ENCODE data around the gene NCDN. TPM values are rescaled to one million over a fixed set of nuclear protein-coding genes. Genes with fewer than 3 reads are reported as not detected.

Gene NCDN
- total RNA-seq, 1 donor from 2014 or later: 24.5 TPM

GRCh38 chr1:35519432-35519831 is 38.2 kb upstream of the NCDN start:
- no peak for TF ChIP-seq CTCF (IDR thresholded peaks at IDR 0.05; ENCODE audit: insufficient read depth, low read length, poor library complexity, severe bottlenecking)
- Histone ChIP-seq H3K36me3 (ENCODE audit: control insufficient read depth, insufficient read depth, low read length) (no peaks in the 10 kb centered on the region), H3K4me3 (ENCODE audit: low read depth, low read length) (no peak overlapping the region), H3K27me3 (ENCODE audit: control insufficient read depth, insufficient read depth, low read length) (no peaks in the 10 kb centered on the region)
- no peak for DNase-seq (ENCODE audit: low read depth)

- DNase-seq (ENCODE audit: low read depth): no peak
- no peak overlapping the region for H3K4me3 ChIP-seq (ENCODE audit: low read depth, low read length)
- no peak for TF ChIP-seq CTCF (IDR thresholded peaks at IDR 0.05; ENCODE audit: insufficient read depth, low read length, poor library complexity, severe bottlenecking)
- H3K36me3 ChIP-seq (ENCODE audit: control insufficient read depth, insufficient read depth, low read length): no peaks in the 10 kb centered on the region
- no peaks in the 10 kb centered on the region for H3K27me3 ChIP-seq (ENCODE audit: control insufficient read depth, insufficient read depth, low read length)
These were observed 33.5 kb upstream of the NCDN start for GRCh38 chr1:35524106-35524505.

GRCh38 chr1:35530168-35530567 is 27.4 kb upstream of the NCDN start:
- peaks cover 4% of the 10 kb centered on the region for H3K36me3 ChIP-seq (ENCODE audit: control insufficient read depth, insufficient read depth, low read length)
- no peak for TF ChIP-seq CTCF (IDR thresholded peaks at IDR 0.05; ENCODE audit: insufficient read depth, low read length, poor library complexity, severe bottlenecking)
- H3K4me3 ChIP-seq (ENCODE audit: low read depth, low read length): no peak overlapping the region
- DNase-seq (ENCODE audit: low read depth): no peak
- no peaks in the 10 kb centered on the region for H3K27me3 ChIP-seq (ENCODE audit: control insufficient read depth, insufficient read depth, low read length)

- TF ChIP-seq CTCF (IDR thresholded peaks at IDR 0.05; ENCODE audit: insufficient read depth, low read length, poor library complexity, severe bottlenecking): no peak
- no peak overlapping the region for H3K4me3 ChIP-seq (ENCODE audit: low read depth, low read length)
- no peaks in the 10 kb centered on the region for H3K27me3 ChIP-seq (ENCODE audit: control insufficient read depth, insufficient read depth, low read length)
- DNase-seq (ENCODE audit: low read depth): no peak
- H3K36me3 ChIP-seq (ENCODE audit: control insufficient read depth, insufficient read depth, low read length): peaks cover 4% of the 10 kb centered on the region
These were observed 26.7 kb upstream of the NCDN start for GRCh38 chr1:35530946-35531345.

GRCh38 chr1:35531368-35531767 is 26.2 kb upstream of the NCDN start:
- DNase-seq (ENCODE audit: low read depth): no peak
- Histone ChIP-seq H3K4me3 (ENCODE audit: low read depth, low read length) (no peak overlapping the region), H3K36me3 (ENCODE audit: control insufficient read depth, insufficient read depth, low read length) (peaks cover 4% of the 10 kb centered on the region), H3K27me3 (ENCODE audit: control insufficient read depth, insufficient read depth, low read length) (no peaks in the 10 kb centered on the region)
- TF ChIP-seq CTCF (IDR thresholded peaks at IDR 0.05; ENCODE audit: insufficient read depth, low read length, poor library complexity, severe bottlenecking): no peak

- no peak for DNase-seq (ENCODE audit: low read depth)
- no peak overlapping the region for H3K4me3 ChIP-seq (ENCODE audit: low read depth, low read length)
- TF ChIP-seq CTCF (IDR thresholded peaks at IDR 0.05; ENCODE audit: insufficient read depth, low read length, poor library complexity, severe bottlenecking): no peak
- H3K27me3 ChIP-seq (ENCODE audit: control insufficient read depth, insufficient read depth, low read length): no peaks in the 10 kb centered on the region
- H3K36me3 ChIP-seq (ENCODE audit: control insufficient read depth, insufficient read depth, low read length): peaks cover 4% of the 10 kb centered on the region
These were observed 24.9 kb upstream of the NCDN start for GRCh38 chr1:35532497-35533223.
